ENCODE data around the gene FABP6.

DNA sequence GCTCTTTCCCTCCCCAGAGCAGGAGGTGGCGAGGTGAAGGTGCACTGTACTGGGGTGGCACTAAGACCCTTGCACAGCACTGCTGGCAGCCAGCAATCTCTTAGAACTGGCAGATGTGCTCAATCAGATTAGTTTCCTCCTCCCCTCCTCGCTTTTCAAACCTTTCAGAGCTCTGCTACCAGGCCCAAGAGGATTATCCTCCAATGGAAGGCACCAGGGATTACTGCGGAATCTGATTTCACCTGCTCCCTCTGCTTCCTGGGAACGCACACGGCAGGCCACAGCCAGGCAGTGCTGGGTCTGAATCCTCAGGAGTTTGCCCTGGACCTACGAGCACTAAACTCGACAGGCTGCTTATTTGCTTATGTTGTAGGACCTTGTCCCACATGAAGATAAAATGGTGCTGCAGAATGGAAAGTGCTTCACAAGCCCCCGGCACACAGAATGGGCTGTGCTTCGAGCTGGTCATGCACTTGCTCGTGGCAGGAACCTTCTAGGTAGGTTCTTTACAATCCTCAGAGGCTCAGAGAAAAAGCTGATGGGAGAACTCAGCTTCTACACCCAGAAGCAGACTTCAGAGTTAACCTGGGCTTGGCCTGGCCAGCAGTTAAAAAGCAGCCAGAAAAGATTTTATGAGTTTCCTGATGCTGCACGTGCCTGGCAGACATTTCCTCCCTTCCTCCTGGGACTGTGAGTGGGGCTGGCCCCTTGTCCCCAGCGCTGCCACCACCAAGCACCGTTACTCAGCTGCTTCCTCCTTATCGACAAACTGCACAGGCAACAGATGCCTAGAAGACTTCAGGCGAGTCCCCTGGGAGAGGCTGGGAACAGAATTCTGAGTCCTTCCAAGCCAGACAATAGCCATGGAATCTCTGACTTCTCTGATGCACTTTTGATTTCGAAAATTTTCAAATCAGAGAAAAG, 33.1 kb downstream of the FABP6 start:
- TF ChIP-seq, protein P1, sequence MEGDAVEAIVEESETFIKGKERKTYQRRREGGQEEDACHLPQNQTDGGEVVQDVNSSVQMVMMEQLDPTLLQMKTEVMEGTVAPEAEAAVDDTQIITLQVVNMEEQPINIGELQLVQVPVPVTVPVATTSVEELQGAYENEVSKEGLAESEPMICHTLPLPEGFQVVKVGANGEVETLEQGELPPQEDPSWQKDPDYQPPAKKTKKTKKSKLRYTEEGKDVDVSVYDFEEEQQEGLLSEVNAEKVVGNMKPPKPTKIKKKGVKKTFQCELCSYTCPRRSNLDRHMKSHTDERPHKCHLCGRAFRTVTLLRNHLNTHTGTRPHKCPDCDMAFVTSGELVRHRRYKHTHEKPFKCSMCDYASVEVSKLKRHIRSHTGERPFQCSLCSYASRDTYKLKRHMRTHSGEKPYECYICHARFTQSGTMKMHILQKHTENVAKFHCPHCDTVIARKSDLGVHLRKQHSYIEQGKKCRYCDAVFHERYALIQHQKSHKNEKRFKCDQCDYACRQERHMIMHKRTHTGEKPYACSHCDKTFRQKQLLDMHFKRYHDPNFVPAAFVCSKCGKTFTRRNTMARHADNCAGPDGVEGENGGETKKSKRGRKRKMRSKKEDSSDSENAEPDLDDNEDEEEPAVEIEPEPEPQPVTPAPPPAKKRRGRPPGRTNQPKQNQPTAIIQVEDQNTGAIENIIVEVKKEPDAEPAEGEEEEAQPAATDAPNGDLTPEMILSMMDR (IDR thresholded peaks at IDR 0.05; ENCODE audit: low read depth, low read length, missing input control): no peak
- TF ChIP-seq TAF1 (conservative IDR thresholded peaks at IDR 0.05): no peak
- TF ChIP-seq RAD21 (IDR thresholded peaks at IDR 0.05): no peak
- TF ChIP-seq, protein P2, sequence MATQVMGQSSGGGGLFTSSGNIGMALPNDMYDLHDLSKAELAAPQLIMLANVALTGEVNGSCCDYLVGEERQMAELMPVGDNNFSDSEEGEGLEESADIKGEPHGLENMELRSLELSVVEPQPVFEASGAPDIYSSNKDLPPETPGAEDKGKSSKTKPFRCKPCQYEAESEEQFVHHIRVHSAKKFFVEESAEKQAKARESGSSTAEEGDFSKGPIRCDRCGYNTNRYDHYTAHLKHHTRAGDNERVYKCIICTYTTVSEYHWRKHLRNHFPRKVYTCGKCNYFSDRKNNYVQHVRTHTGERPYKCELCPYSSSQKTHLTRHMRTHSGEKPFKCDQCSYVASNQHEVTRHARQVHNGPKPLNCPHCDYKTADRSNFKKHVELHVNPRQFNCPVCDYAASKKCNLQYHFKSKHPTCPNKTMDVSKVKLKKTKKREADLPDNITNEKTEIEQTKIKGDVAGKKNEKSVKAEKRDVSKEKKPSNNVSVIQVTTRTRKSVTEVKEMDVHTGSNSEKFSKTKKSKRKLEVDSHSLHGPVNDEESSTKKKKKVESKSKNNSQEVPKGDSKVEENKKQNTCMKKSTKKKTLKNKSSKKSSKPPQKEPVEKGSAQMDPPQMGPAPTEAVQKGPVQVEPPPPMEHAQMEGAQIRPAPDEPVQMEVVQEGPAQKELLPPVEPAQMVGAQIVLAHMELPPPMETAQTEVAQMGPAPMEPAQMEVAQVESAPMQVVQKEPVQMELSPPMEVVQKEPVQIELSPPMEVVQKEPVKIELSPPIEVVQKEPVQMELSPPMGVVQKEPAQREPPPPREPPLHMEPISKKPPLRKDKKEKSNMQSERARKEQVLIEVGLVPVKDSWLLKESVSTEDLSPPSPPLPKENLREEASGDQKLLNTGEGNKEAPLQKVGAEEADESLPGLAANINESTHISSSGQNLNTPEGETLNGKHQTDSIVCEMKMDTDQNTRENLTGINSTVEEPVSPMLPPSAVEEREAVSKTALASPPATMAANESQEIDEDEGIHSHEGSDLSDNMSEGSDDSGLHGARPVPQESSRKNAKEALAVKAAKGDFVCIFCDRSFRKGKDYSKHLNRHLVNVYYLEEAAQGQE (IDR thresholded peaks at IDR 0.05): no peak
- TF ChIP-seq YY1 (IDR thresholded peaks at IDR 0.05): no peak
- TF ChIP-seq FOXA1 (IDR thresholded peaks at IDR 0.05): no peak
